Duodenal mucosa (tissue), 2 donors: Measurements from ENCODE around the gene SH3BP4.

Source experiments
- H3K27ac ChIP-seq: one replicate; pipeline ENCODE4 v1.7.0; 2013; ENCODE audit warnings: low read depth, low read length
- H3K27me3 ChIP-seq, 2 donors: one replicate each; pipeline ENCODE4 v1.7.0; 2013; ENCODE audit warnings: low read length in 2 of 2, control low read depth in 1 of 2; ENCODE audit not compliant: insufficient read depth in 2 of 2, control insufficient read depth in 1 of 2
- H3K36me3 ChIP-seq, 2 donors: one replicate each; pipeline ENCODE4 v1.7.0; 2013; ENCODE audit warnings: low read length in 2 of 2, control low read depth in 1 of 2; ENCODE audit not compliant: insufficient read depth in 2 of 2, control insufficient read depth in 1 of 2
- H3K4me1 ChIP-seq, 2 donors: one replicate each; pipeline ENCODE4 v1.7.0; 2013; ENCODE audit warnings: low read length in 2 of 2, control low read depth in 1 of 2; ENCODE audit not compliant: insufficient read depth in 2 of 2, control insufficient read depth in 1 of 2
- H3K4me3 ChIP-seq, 2 donors: one replicate each; pipeline ENCODE4 v1.7.0; 2013; ENCODE audit warnings: low read length in 2 of 2, low read depth in 1 of 2
- H3K9ac ChIP-seq, 2 donors: one replicate each; pipeline ENCODE4 v1.7.0; 2013; ENCODE audit warnings: low read length in 2 of 2, low read depth in 1 of 2
- H3K9me3 ChIP-seq, 2 donors: one replicate each; pipeline ENCODE4 v1.7.0; 2013; ENCODE audit warnings: low read length in 2 of 2, control low read depth in 1 of 2; ENCODE audit not compliant: control insufficient read depth in 1 of 2

SH3BP4 gene

DNA sequence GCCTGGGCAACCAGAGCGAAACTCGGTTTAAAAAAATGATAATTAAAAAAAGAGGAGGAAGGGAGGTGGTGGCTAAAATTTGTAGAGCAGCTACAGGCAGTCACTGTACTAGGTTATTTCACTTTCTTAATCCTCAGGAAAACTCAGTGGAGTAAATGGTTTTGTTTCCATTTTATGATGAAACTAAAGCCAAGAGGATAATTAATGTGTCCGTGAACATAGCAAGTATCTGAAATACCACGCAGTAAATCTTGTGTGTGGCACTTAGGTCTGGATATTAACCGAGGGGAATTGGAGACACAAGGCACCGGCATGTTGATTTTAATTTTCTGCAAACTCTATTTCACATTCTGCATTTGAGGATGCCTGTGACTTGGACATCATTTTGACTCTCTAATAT, 14.5 kb downstream of the SH3BP4 start:
- H3K27ac ChIP-seq, result no peak overlapping the region

GRCh38 chr2:234967201-234967869, 15.5 kb downstream of the SH3BP4 start:
- peaks cover 16 to 18% of the 10 kb centered on the region in 2 donors for H3K4me1 ChIP-seq
- H3K36me3 ChIP-seq, result peaks cover 0 to 9% of the 10 kb centered on the region in 2 donors
- no peak overlapping the region for H3K4me3 ChIP-seq
- H3K9ac ChIP-seq, result no peak overlapping the region
- no peak overlapping the region for H3K27ac ChIP-seq
- H3K9me3 ChIP-seq, result no peaks in the 10 kb centered on the region
- no peaks in the 10 kb centered on the region for H3K27me3 ChIP-seq

More for the DNA sequence above, 14.5 kb downstream of the SH3BP4 start:
- Histone ChIP-seq H3K9me3 (no peaks in the 10 kb centered on the region), H3K27me3 (no peaks in the 10 kb centered on the region), H3K36me3 (peaks cover 0 to 9% of the 10 kb centered on the region in 2 donors), H3K9ac (no peak overlapping the region), H3K4me1 (peaks cover 16 to 18% of the 10 kb centered on the region in 2 donors), H3K4me3 (no peak overlapping the region)

DNA sequence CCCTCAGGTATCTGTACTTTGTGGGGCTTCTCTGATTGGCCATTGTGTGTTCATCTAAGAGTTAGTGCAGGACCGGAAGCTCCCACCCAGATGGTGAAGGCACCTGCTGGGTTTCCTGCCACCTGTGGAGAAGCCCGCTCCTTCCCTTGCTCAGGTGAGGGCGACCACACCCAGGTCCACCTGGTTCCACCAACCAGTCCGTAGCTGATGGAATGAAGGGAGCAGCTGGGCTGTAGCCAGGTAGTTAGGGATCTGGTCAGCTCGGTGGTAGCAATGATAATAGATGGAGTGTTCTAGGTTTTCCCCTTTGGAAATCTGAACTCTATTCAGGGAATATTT, 16.0 kb downstream of the SH3BP4 start:
- Histone ChIP-seq H3K9me3 (no peaks in the 10 kb centered on the region), H3K4me3 (no peak overlapping the region), H3K9ac (no peak overlapping the region), H3K27ac (no peak overlapping the region), H3K27me3 (no peaks in the 10 kb centered on the region), H3K4me1 (peaks cover 16 to 18% of the 10 kb centered on the region in 2 donors), H3K36me3 (peaks cover 0 to 9% of the 10 kb centered on the region in 2 donors)

DNA sequence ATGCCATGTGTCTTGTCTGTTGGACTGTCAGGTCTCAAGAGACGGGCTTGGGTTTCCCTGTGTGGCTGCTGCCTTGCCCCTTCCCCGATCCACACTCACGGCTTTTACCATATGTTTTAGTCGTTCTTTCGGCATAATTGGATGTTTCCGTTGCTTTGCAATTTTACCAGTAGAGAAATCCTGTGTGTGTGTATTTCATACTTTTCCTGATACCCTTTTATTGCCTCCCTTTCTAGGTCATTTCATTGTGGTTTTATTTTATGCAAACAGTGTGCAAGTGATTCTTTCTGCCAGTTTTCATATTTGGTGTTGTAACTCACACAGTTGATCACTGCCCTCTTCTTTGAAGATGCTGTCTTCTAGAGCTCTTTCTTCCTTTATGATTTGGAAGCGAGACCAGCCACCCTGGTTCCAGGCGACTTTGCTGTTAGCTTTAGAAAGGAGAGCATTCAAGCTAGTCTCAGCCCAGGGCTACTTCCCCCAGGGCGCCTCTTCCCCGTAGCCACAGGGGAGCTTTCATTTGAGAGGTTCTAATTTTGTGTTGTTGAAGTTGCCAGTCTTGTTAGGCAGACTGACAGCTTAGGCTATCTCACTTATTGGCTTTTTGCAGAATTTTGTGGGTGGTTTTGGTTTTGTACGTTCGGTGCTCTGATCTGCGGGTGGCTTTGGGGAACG, 17.0 kb downstream of the SH3BP4 start:
- Histone ChIP-seq H3K9me3 (no peaks in the 10 kb centered on the region), H3K27me3 (no peaks in the 10 kb centered on the region), H3K36me3 (peaks cover 0 to 9% of the 10 kb centered on the region in 2 donors), H3K9ac (no peak overlapping the region), H3K4me3 (no peak overlapping the region), H3K27ac (no peak overlapping the region), H3K4me1 (peaks cover 11 to 18% of the 10 kb centered on the region in 2 donors)

DNA sequence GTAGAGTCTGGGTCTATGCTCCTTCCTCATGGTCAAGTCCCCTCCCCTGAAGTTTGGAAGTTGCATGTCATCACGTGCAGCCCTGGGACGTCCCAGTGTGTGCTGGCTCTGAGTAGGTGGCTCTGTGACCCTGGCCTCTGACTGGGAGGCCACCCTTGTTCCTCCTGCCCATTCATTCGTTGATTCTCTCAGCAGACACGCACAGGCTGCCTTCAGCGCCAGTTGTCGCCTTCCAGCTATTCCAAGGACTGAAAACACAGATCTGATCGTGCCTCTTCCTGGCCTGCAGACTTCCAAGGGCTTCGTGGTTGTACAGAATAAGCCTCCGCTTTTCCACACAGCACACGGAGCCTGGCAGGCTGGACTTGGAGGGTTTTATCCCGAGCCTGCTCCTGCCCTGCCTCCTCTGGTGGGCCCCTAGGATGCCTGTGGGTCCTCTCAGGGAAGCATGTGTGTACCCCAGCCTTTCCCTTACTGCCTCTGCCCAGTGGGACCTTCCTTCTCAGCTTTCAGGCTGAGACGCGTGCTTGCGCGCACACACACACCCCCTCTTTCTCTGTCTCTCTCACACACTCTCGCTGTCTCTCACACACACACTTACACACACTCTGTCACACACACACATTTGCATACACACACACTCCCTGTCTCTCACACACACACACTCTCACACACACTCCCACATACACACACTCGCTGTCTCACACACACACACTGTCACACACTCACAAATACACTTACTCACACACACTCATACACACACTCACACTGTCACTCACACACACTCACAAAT, 17.7 kb downstream of the SH3BP4 start:
- Histone ChIP-seq H3K27me3 (no peaks in the 10 kb centered on the region), H3K4me1 (peaks cover 13 to 20% of the 10 kb centered on the region in 2 donors), H3K36me3 (peaks cover 0 to 9% of the 10 kb centered on the region in 2 donors), H3K9me3 (no peaks in the 10 kb centered on the region), H3K27ac (no peak overlapping the region), H3K9ac (peak overlapping the region in 1 of 2 donors; percentile 10), H3K4me3 (no peak overlapping the region)

DNA sequence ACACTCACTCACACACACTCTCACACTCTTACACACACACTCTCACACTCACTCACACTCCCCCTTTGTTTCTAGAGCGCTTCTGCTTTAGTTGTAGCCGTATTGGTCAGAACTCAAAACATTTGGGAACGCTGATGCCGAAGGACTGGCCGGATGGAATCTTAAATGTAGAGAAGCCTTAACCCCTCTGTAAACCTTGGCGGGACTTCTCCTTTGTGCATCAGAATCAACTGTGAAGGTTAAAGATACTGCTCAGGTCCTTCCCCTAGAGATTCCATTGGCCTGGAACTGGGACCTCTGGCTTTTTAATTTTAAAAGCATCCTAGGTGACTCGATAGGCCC, 18.3 kb downstream of the SH3BP4 start:
- H3K27ac ChIP-seq, result no peak overlapping the region
- H3K27me3 ChIP-seq, result no peaks in the 10 kb centered on the region
- H3K9me3 ChIP-seq, result no peaks in the 10 kb centered on the region
- peak overlapping the region in 1 of 2 donors; percentile 10 for H3K9ac ChIP-seq
- peaks cover 19 to 25% of the 10 kb centered on the region in 2 donors for H3K4me1 ChIP-seq
- no peak overlapping the region for H3K4me3 ChIP-seq
- peaks cover 0 to 9% of the 10 kb centered on the region in 2 donors for H3K36me3 ChIP-seq

DNA sequence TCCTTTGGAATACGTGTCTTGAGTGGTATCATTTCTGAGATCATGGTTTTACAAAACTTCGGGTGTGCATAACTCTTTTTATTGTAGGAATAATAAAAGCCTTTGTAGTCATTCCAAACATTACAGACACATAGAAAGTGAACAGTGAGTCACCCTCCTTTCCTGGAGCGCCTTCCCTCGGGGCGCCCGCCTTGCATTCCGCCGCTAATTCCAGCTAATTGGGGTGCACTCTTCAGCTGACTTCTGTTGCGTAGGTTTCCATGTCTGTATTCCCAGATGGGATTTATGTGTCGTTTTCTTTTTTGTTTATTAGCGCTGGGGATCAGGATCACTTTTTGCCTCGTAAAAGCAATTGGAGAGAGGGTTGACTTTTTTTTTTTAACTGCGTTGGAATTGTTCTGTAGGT, 18.7 kb downstream of the SH3BP4 start:
- Histone ChIP-seq H3K4me3 (no peak overlapping the region), H3K9me3 (no peaks in the 10 kb centered on the region), H3K36me3 (peaks cover 0 to 9% of the 10 kb centered on the region in 2 donors), H3K27me3 (no peaks in the 10 kb centered on the region), H3K9ac (no peak overlapping the region), H3K27ac (no peak overlapping the region), H3K4me1 (peaks cover 21 to 30% of the 10 kb centered on the region in 2 donors)

DNA sequence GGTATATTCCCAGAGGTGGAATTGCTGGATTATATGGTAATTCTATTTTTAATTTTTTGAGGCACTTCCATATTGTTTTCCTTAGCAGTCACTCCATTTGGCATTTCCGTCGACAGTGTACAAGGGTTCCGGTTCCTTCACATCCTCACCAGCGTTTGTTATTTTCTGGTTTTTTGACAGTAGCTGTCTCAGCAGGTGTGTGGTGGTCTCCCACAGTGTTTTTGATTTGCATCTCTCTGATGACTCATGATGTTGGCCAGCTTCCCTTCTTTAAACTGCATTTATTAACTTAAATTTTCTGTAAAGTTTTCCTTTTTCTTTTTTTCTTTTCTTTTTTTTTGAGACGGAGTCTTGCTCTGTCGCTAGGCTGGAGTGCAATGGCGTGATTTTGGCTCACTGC, 19.7 kb downstream of the SH3BP4 start:
- Histone ChIP-seq H3K4me3 (no peak overlapping the region), H3K36me3 (peaks cover 0 to 9% of the 10 kb centered on the region in 2 donors), H3K27me3 (no peaks in the 10 kb centered on the region), H3K27ac (no peak overlapping the region), H3K4me1 (peaks cover 21 to 30% of the 10 kb centered on the region in 2 donors), H3K9me3 (no peaks in the 10 kb centered on the region), H3K9ac (no peak overlapping the region)

GRCh38 chr2:234973008-234973407, 21.2 kb downstream of the SH3BP4 start:
- Histone ChIP-seq H3K27me3 (no peaks in the 10 kb centered on the region), H3K4me1 (peaks cover 30 to 31% of the 10 kb centered on the region in 2 donors), H3K9me3 (no peaks in the 10 kb centered on the region)

More at GRCh38 chr2:234973008-234973407, 21.2 kb downstream of the SH3BP4 start:
- peaks cover 0 to 9% of the 10 kb centered on the region in 2 donors for H3K36me3 ChIP-seq
- no peak overlapping the region for H3K27ac ChIP-seq
- no peak overlapping the region for H3K9ac ChIP-seq
- H3K4me3 ChIP-seq, result no peak overlapping the region
